SK-N-SH treated with all-trans-retinoic acid at 6 μM for 48 hours (cell line): ENCODE data around the gene CACNG1.

Experiments
- ATAC-seq: fragments of 200-7000 bp; cut with Tn5 transposase; 3 replicates; pipeline ENCODE4 v1.9.1; 2020; ENCODE audit warnings: mild to moderate bottlenecking, moderate library complexity
- BACH2 ChIP-seq: fragments of 250-450 bp; sonication (Bioruptor Pico); IDR thresholded peaks from 2 replicates; pipeline ENCODE4 v1.9.0; 2021; ENCODE audit warnings: mild to moderate bottlenecking, borderline replicate concordance
- CREB5 ChIP-seq: fragments of 250-450 bp; sonication (Bioruptor Pico); IDR thresholded peaks from 2 replicates; pipeline ENCODE4 v1.5.1; 2020; ENCODE audit warnings: low read depth, mild to moderate bottlenecking, moderate library complexity
- CSRNP3 ChIP-seq: fragments of 250-450 bp; sonication (Bioruptor Pico); IDR thresholded peaks from 2 replicates; pipeline ENCODE4 v1.5.1; 2021; ENCODE audit warnings: mild to moderate bottlenecking, moderate library complexity
- GLIS3 ChIP-seq: fragments of 250-450 bp; sonication (Bioruptor Pico); IDR thresholded peaks from 2 replicates; pipeline ENCODE4 v1.5.0; 2020; ENCODE audit warnings: mild to moderate bottlenecking, moderate library complexity
- ISL1 ChIP-seq: fragments of 250-450 bp; sonication (Bioruptor Pico); IDR thresholded peaks from 2 replicates; pipeline ENCODE4 v2.1.2; 2022; ENCODE audit warnings: mild to moderate bottlenecking, moderate library complexity
- OSR1 ChIP-seq: fragments of 250-450 bp; sonication (Bioruptor Pico); IDR thresholded peaks from 2 replicates; pipeline ENCODE4 v1.8.0; 2022; ENCODE audit warnings: moderate library complexity, mild to moderate bottlenecking, inconsistent platforms
- PATZ1 ChIP-seq: fragments of 250-450 bp; sonication (Bioruptor Pico); IDR thresholded peaks from 2 replicates; pipeline ENCODE4 v1.8.0; 2020; ENCODE audit warnings: mild to moderate bottlenecking, moderate library complexity, borderline replicate concordance
- POU6F1 ChIP-seq: fragments of 250-450 bp; sonication (Bioruptor Pico); IDR thresholded peaks from 2 replicates; pipeline ENCODE4 v1.8.0; 2021; ENCODE audit warnings: low read depth, mild to moderate bottlenecking, moderate library complexity, borderline replicate concordance
- PPARA ChIP-seq: fragments of 250-450 bp; sonication (Bioruptor Pico); IDR thresholded peaks from 2 replicates; pipeline ENCODE4 v1.5.0; 2020; ENCODE audit warnings: mild to moderate bottlenecking, borderline replicate concordance
- RARB ChIP-seq: fragments of 250-450 bp; sonication (Bioruptor Pico); IDR thresholded peaks from 2 replicates; pipeline ENCODE4 v1.8.0; 2021; ENCODE audit warnings: mild to moderate bottlenecking, moderate library complexity
- SNAI2 ChIP-seq: fragments of 250-450 bp; sonication (Bioruptor Pico); IDR thresholded peaks from 2 replicates; pipeline ENCODE4 v1.5.0; 2020; ENCODE audit warnings: mild to moderate bottlenecking, moderate library complexity
- TOX ChIP-seq: fragments of 250-450 bp; sonication (Bioruptor Pico); IDR thresholded peaks from 2 replicates; pipeline ENCODE4 v1.8.0; 2021; ENCODE audit warnings: mild to moderate bottlenecking, moderate library complexity, borderline replicate concordance
- TSHZ2 ChIP-seq: fragments of 250-450 bp; sonication (Bioruptor Pico); IDR thresholded peaks from 2 replicates; pipeline ENCODE4 v1.5.0; 2020; ENCODE audit warnings: mild to moderate bottlenecking, moderate library complexity
- ZFP3 ChIP-seq: fragments of 250-450 bp; sonication (Bioruptor Pico); IDR thresholded peaks from 2 replicates; pipeline ENCODE4 v1.5.0; 2020; ENCODE audit warnings: mild to moderate bottlenecking, moderate library complexity
- ZNF565 ChIP-seq: fragments of 450-650 bp; formaldehyde crosslinking; conservative IDR thresholded peaks from 2 replicates; pipeline ENCODE4 v1.5.0; 2020; ENCODE audit warnings: low read depth, mild to moderate bottlenecking, moderate library complexity
- ZNF70 ChIP-seq: fragments of 450-650 bp; formaldehyde crosslinking; IDR thresholded peaks from 2 replicates; pipeline ENCODE4 v1.5.0; 2020; ENCODE audit warnings: mild to moderate bottlenecking, moderate library complexity
- ZNF8 ChIP-seq: fragments of 450-650 bp; formaldehyde crosslinking; IDR thresholded peaks from 2 replicates; pipeline ENCODE4 v1.5.0; 2020; ENCODE audit warnings: mild to moderate bottlenecking, moderate library complexity

Gene CACNG1

GRCh38 chr17:67082107-67082506, 37.8 kb downstream of the CACNG1 start:
- no peak for ATAC-seq
- no peak for TF ChIP-seq OSR1 (CRISPR knock-in tag)

- ATAC-seq = no peak
- no peak for TF ChIP-seq TOX (CRISPR knock-in tag)
- no peak for TF ChIP-seq OSR1 (CRISPR knock-in tag)
- no peak for TF ChIP-seq ZNF565 (CRISPR knock-in tag)
- no peak for TF ChIP-seq ISL1 (CRISPR knock-in tag)
- TF ChIP-seq TSHZ2 = no peak
- no peak for TF ChIP-seq RARB
- no peak for TF ChIP-seq GLIS3
- TF ChIP-seq PPARA (CRISPR knock-in tag) = no peak
- no peak for TF ChIP-seq BACH2 (CRISPR knock-in tag)
- TF ChIP-seq ZNF70 = no peak
- TF ChIP-seq, all 23 proteins: peak for 0
These were observed 41.1 kb downstream of the CACNG1 start for GRCh38 chr17:67085406-67085805.

- no peak for ATAC-seq
- TF ChIP-seq POU6F1 (CRISPR knock-in tag) (no peak), TSHZ2 (peak; percentile 20; the same call in 1 of the 2 replicates), GLIS3 (no peak), ISL1 (CRISPR knock-in tag) (peak; percentile 53), SNAI2 (CRISPR knock-in tag) (no peak), ZNF565 (CRISPR knock-in tag) (no peak), TOX (CRISPR knock-in tag) (no peak), RARB (no peak), PATZ1 (CRISPR knock-in tag) (no peak), ZFP3 (CRISPR knock-in tag) (no peak)
These were observed 44.3 kb downstream of the CACNG1 start for GRCh38 chr17:67088639-67089038.

- TF ChIP-seq ZNF8 (CRISPR knock-in tag) (no peak), ZNF70 (no peak), CREB5 (CRISPR knock-in tag) (no peak), CSRNP3 (no peak)
- TF ChIP-seq, all 23 proteins: peak for 0
- no peak for ATAC-seq
These were observed 46.0 kb downstream of the CACNG1 start for GRCh38 chr17:67090341-67090740.
